ENCODE results near the gene LRCOL1.
A peak's percentile ranks its signal among the peaks of the same experiment; 100 is the strongest.
"Not testable (repeated sequence)": the region's sequence is repeated elsewhere in the genome, so short reads cannot be mapped to it uniquely, and the experiment has no call there.

LRCOL1 gene

GRCh38 chr12:132600048-132601032, 10.0 kb downstream of the LRCOL1 start:
- peak; percentile 32 for DNase-seq (ENCODE audit: low spot score)

DNA sequence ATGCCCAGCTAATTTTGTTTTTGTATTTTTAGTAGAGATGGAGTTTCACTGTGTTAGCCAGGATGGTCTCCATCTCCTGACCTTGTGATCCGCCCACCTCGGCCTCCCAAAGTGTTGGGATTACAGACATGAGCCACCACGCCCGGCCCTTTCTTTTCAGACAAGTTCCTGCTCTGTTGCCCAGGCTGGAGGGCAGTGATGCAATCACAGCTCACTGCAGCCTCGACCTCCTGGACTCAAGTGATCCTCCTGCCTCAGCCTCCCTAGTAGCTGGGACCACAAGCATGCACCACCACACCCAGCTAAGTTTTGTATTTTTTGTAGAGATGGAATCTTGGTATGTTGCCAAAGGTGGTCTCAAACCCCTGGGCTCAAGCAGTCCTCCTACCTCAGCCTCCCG, 10.9 kb downstream of the LRCOL1 start:
- DNase-seq (ENCODE audit: low spot score) = not testable (repeated sequence)

DNA sequence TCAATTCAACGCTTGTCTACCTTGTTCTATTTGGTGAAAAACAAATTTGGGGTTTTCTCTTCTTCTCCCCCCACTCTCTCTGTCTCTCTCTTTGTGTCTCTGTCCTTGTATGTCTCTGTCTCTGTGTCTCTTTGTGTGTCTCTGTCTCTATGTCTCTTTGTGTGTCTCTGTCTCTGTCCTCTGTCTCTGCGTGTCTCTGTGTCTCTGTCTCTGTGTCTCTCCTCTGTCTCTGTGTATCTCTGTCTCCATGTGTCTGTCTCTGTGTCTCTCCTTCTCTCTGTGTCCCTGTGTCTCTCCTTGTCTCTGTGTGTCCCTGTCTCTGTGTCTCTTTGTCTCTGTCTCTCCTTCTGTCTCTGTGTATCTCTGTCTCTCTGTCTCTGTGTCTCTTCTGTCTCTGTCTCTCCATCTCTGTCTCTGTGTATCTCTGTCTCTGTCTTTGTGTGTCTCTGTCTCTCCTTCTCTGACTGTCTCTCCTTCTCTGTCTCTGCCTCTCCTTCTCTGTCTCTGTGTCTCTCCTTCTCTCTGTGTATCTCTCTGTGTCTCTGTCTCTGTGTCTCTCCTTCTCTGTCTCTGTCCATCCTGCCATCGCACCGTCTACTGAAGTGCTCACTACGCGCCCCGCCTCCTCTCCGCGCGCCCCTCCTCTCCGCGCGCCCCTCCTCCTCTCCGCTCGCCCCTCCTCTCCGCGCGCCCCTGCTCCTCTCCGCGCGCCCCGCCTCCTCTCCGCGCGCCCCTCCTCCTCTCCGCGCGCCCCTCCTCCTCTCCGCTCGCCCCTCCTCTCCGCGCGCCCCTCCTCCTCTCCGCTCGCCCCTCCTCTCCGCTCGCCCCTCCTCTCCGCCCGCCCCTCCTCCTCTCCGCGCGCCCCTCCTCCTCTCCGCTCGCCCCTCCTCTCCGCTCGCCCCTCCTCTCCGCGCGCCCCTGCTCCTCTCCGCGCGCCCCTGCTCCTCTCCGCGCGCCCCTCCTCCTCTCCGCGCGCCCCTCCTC, 12.8 kb downstream of the LRCOL1 start:
- DNase-seq (ENCODE audit: low spot score) = peak; percentile 43

GRCh38 chr12:132596016-132596415, 14.4 kb downstream of the LRCOL1 start:
- no peak for DNase-seq (ENCODE audit: low spot score)

DNA sequence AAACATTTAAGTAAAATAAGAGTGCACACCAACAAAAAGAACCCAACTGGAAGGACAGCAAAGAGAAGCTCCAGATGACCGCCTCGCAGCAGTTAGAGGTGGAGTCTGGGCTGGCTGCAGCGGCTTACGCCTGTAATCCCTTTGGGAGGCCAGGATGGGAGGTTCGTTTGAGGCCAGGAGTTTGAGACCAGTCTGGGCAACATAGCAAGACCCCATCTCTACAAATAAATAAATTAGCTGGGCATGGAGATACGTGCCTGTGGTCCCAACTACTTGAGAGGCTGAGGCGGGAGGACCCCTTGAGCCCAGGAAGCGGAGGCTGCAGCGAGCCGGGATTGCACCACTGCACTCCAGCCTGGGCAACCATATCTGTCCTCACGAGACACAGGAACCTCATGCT, 15.2 kb downstream of the LRCOL1 start:
- DNase-seq (ENCODE audit: low spot score) = no peak

- DNase-seq (ENCODE audit: low spot score) = no peak
Observed at GRCh38 chr12:132593938-132594358, 16.4 kb downstream of the LRCOL1 start.

- DNase-seq (ENCODE audit: low spot score) = no peak
Observed at GRCh38 chr12:132593521-132593920, 16.9 kb downstream of the LRCOL1 start.

DNA sequence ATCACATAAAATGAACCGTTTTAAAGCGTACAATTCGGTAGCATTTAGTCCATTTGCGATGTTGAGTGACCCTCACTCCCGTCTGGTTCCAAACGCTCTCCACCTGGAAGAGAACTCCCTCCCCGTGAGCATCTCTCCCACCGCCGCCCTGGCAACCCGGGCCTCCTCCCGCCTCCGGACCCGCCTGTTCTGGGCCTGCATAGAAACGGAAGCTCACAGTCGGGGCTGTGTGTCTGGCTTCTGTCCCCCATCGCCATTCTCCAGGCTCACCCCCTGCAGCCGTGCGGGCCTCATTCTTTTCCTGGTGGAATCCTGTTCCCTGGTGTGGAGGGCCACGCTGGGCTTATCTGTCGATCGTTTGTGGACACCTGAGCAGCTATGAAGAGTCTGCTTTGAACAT, 17.3 kb downstream of the LRCOL1 start:
- no peak for DNase-seq (ENCODE audit: low spot score)

- DNase-seq (ENCODE audit: low spot score) = no peak
Observed at GRCh38 chr12:132592282-132592970, 18.0 kb downstream of the LRCOL1 start.

DNA sequence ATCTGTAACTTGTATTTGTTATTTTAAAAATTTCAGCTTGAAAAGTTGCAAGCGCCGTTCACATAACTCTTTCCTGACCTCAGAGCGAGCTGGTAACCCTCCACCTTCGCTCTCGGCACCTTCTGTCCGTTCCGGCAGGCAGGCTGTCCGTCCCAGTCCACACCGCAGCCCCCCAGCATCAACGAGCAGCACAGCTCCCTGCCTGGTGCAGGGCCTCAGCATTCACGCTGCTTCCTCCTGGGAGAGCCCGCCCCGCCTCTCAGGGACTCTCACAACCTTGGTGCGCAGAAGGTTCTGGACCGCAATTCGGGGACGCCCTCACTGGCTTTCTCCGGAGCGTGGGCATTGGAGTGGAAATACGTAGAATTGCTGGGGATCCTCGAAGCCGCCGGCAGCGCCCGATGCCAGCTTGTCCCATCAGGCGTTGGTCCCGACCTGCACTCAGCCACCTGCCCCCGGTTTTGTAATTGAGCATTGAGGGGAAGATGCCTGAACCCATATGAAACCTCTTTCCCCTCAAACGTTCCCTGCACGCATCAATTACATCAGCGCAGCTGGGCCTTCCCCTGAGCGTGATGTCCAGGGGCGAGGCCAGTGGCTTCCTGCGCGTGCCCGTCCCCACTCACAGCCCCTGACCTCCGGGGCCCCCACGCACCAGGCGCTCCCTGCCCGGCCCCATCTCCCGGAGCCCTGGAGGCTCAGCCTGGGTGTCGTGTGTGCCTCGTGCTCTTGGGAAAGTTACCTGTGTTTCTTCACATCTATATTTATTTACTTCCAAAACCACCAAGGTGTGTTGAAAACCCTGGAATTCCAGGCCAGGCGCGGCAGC, 19.1 kb downstream of the LRCOL1 start:
- no peak for DNase-seq (ENCODE audit: low spot score)

DNA sequence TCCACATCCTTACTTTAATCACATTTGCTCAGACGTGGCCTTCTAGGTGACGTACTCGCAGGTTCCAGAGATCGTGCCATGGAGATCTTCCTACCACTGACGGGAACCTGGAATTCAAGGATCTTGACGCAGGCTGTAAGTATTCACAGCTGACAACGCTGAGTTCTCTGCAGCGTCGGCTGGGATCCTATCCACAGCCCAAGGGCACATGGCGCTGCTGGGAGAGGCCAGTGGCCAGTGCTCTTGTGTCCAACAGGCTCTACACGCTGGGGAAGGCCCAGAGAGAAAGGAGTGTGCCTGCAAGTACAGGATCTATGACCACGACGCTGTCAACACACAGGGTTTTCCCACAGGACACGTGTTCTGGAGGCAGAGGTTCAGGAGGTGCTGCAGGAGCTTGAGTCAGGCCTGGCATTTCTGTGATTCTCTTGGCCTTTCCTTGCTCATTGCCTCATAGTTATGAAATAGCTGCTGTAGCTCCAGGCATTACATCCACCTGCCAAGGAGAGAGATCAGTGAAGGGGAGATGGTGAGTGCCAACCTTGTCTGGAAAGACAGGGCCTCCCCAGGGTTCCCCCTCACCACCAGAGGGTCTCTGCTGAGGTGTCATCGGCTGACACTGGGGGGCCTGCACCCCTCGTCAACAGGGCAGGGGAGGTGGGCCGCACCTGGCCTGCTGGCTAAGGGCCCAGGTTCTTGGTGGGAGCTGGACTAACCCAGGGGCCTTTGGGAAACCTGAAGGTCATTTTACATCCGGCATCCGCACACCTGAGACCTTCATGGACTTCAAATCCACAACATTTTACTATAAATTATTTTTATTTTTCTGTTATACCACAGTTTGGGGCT, 21.3 kb downstream of the LRCOL1 start:
- no peak for DNase-seq (ENCODE audit: low spot score)

DNA sequence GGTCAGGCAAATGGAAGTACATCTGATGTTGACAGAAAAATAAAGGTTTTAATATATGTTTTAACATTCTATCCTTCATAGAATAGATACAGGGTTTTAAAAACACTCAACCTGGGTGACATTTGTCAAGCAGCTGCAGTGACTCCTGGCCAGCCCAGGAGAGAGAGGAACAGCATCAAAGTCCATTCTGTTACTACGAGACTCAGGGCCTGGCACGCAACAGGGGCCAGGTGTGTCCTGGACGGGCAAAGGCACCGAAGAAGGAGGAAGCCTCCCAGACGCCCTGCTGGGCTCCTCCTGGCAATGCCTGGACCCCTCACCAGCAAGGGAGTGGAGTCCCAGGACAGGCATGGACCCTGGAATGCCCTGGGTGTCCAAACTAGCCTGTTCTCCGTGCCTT, 22.1 kb downstream of the LRCOL1 start:
- DNase-seq (ENCODE audit: low spot score) = no peak

DNA sequence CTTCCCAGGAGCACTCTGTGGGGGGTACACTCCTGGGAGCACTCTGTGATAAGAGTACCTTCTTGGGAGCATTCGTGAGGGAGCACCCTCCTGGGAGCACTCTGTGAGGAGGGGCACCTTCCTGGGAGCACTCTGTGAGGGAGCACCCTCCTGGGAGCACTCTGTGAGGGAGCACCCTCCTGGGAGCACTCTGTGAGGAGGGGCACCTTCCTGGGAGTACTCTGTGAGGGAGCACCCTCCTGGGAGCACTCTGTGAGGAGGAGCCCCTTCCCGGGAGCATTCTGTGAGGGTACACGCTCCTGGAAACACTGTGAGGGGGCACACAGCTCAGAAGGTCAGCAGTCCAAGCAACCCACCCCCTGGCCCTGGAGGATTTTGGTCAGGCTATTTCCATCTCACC, 22.6 kb downstream of the LRCOL1 start:
- DNase-seq (ENCODE audit: low spot score) = no peak

GRCh38 chr12:132586929-132587328, 23.5 kb downstream of the LRCOL1 start:
- DNase-seq (ENCODE audit: low spot score) = no peak

DNA sequence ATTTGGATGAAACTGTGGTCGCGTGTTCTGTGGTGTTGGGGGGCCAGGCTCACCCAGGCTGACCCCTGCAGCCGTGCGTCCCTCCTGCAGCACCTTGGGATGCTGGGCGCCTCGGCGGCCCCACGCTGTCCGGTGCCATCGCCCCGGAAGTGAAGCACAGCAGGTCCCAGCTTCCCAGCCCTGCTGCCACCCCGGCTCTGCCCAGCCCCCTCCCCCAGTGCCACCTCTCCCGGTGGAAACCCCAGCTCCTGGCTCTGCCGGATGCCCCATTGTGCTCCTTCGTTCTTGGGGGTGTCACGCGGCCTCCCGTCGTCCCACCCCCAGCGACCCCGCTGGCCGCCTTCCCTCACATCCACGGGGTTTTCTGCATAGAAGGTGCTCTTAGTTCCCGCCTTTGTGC, 25.2 kb downstream of the LRCOL1 start:
- DNase-seq (ENCODE audit: low spot score) = no peak

DNA sequence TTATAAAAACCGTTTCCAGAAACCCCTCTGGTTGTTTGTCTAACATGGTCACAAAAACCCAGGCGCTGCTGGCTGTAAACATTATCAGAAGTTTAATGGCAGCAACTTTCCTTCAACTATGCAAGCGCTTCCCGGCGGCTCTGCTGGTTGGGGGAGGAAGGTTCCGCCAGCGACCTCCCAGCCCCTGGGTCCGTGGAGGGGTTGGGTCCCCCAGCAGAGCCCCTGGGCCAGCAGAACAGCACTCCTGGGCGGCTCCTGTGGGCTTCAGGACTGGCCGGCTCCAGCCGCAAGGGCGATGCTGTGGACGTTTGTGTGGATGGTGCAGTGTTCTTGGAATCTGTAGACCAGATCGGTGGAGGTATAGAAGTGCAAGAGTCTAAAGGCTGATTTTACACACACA, 26.0 kb downstream of the LRCOL1 start:
- no peak for DNase-seq (ENCODE audit: low spot score)

DNA sequence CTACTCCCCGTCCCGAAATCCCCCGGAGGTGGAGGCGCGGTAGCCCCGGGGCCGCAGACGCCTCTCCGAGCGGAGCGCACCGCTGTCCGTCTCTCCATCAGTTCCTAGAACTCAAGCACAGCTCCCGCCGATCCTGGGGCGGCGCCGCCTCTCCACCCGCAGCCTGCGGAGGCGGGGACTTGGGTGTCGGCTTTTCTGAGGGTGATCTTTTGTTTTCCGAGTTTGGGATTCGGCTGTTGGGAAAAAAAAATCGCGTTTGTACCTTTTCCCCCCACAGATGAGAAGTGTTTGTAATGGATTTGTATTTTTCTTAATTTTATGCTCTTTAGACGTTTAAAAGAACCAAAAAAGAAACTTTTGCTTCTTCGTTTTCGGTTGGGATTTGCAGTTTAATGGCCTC, 26.6 kb downstream of the LRCOL1 start:
- DNase-seq (ENCODE audit: low spot score) = no peak

GRCh38 chr12:132583411-132583710, 27.0 kb downstream of the LRCOL1 start:
- no peak for DNase-seq (ENCODE audit: low spot score)

GRCh38 chr12:132582582-132583410, 27.6 kb downstream of the LRCOL1 start:
- no peak for DNase-seq (ENCODE audit: low spot score)

- no peak for DNase-seq (ENCODE audit: low spot score)
Observed at GRCh38 chr12:132582058-132582420, 28.3 kb downstream of the LRCOL1 start.

Data from CD4-positive, alpha-beta T cell treated with Interleukin-2 at 100 ng/mL for 4 hours (primary cell).